Effector memory CD8-positive, alpha-beta T cell (primary cell): Measurements from ENCODE around the gene GPNMB.
A peak's percentile ranks its signal among the peaks of the same experiment; 100 is the strongest.

Source experiments
- ATAC-seq: fragments of 150-1000 bp; cut with Tn5 transposase; replicated peaks from 2 replicates; pipeline ENCODE4 v1.10.0; 2021; ENCODE audit warnings: mild to moderate bottlenecking, moderate library complexity
- DNase-seq, 3 experiments: peaks; one replicate each; pipeline ENCODE4 v3.0.0; 2021
- H3K27ac Mint-ChIP-seq, 2 donors: one replicate each; pipeline ENCODE4 v1.8.0; 2022; ENCODE audit warnings: mild to moderate bottlenecking in 2 of 2, mixed read lengths in 2 of 2, moderate library complexity in 2 of 2
- H3K27me3 Mint-ChIP-seq, 2 donors: one replicate each; pipeline ENCODE4 v1.8.0; 2022; ENCODE audit warnings: mixed read lengths in 2 of 2
- H3K36me3 Mint-ChIP-seq: one replicate; pipeline ENCODE4 v1.8.0; 2022; ENCODE audit warnings: mild to moderate bottlenecking, moderate library complexity, mixed read lengths; ENCODE audit not compliant: insufficient read depth
- H3K4me1 Mint-ChIP-seq, 2 donors: one replicate each; pipeline ENCODE4 v1.8.0; 2022; ENCODE audit warnings: low read depth in 2 of 2, mixed read lengths in 2 of 2
- H3K4me3 Mint-ChIP-seq, 2 donors: one replicate each; pipeline ENCODE4 v1.8.0; 2022; ENCODE audit warnings: mild to moderate bottlenecking in 2 of 2, mixed read lengths in 2 of 2, moderate library complexity in 2 of 2
- H3K9me3 Mint-ChIP-seq, 2 donors: one replicate each; pipeline ENCODE4 v1.8.0; 2022; ENCODE audit warnings: mixed read lengths in 2 of 2

GPNMB gene

GRCh38 chr7:23237000-23237399, 9.6 kb upstream of the GPNMB start:
- Mint-ChIP-seq H3K4me3 (no peak overlapping the region), H3K27me3 (peaks cover 0 to 3% of the 10 kb centered on the region in 2 donors), H3K4me1 (peaks cover 1 to 9% of the 10 kb centered on the region in 2 donors), H3K27ac (no peak overlapping the region), H3K36me3 (no peaks in the 10 kb centered on the region), H3K9me3 (no peaks in the 10 kb centered on the region)
- ATAC-seq (no peak), DNase-seq (no peak)

DNA sequence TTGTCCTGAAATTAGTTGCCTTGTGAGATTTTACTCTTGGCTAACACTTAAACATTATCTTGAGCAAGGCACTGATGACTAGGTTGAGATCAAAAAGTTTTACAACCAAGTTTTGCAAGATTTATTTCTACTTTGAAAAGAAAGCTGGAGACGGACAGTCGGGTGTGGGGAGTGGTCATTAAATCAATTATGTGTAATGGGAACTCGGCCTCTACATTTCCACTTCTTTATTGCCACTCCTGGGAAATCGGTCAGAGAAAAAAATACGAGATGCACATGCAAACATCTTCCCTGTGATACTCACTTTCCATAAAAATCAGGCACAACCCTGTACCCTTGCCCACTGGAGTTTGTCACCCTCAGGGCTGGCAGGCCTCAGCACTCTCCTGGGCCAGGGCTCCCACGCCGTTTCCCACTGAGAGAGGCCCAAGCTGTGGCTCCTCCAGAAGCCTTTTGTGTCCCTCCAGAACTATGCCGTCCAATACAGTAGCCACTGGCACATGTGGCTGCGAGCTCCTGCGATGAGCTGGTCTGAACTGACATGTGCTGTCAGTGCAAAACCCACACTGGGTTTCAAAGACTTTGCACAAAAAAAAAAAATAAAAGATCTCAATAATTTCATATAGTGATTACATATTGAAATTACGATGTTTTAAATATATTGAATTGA, 7.5 kb upstream of the GPNMB start:
- no peak overlapping the region for H3K4me3 Mint-ChIP-seq
- no peaks in the 10 kb centered on the region for H3K9me3 Mint-ChIP-seq
- ATAC-seq, result no peak
- no peaks in the 10 kb centered on the region for H3K36me3 Mint-ChIP-seq
- peaks cover 3 to 24% of the 10 kb centered on the region in 2 donors for H3K27me3 Mint-ChIP-seq
- H3K27ac Mint-ChIP-seq, result no peak overlapping the region
- peaks cover 1 to 8% of the 10 kb centered on the region in 2 donors for H3K4me1 Mint-ChIP-seq
- no peak for DNase-seq

DNA sequence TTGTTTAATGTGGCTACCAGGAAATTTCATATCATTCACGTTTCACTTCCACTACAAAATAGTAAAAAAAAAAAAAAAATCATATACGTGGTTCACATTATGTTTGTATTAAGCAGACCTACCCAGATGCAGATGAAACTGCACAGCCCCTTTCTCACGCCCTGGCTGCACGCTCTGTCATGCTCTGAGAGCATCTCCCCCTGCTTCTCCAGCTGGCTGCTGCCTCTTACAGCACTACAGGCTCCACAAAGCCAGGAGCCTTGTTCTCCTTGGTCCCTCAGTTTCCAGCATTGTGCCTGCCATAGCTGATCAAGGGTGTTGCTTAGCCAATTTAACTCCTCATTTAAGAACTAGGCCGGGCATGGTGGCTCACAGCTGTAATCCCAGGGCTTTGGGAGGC, 6.9 kb upstream of the GPNMB start:
- Mint-ChIP-seq H3K4me3 (no peak overlapping the region), H3K27ac (no peak overlapping the region), H3K36me3 (no peaks in the 10 kb centered on the region), H3K9me3 (no peaks in the 10 kb centered on the region), H3K4me1 (peaks cover 0 to 3% of the 10 kb centered on the region in 2 donors), H3K27me3 (peaks cover 9 to 29% of the 10 kb centered on the region in 2 donors)
- ATAC-seq (no peak), DNase-seq (no peak)

DNA sequence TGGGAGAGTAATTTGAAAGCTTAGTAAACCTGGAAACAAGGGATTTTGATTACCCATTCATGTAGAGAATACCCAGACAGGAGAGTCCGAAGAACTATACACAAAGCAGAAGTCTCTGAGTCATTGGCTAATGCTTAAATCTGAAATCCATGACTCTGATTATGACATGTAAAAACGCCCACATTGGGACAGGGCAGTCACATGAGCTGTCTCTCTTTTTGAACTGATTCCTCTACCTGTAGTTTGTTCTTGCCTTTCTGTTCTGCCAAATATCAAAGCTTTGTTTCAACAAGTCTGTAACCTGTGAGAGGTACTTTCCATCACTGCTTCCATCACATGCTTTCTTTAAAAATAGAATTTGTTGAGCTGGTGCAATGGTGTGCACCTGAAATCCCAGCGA, 4.3 kb upstream of the GPNMB start:
- ATAC-seq (no peak), DNase-seq (no peak)
- Mint-ChIP-seq H3K27me3 (peaks cover 31 to 50% of the 10 kb centered on the region in 2 donors), H3K4me3 (no peak overlapping the region), H3K4me1 (no peaks in the 10 kb centered on the region), H3K36me3 (no peaks in the 10 kb centered on the region), H3K27ac (no peak overlapping the region), H3K9me3 (no peaks in the 10 kb centered on the region)

DNA sequence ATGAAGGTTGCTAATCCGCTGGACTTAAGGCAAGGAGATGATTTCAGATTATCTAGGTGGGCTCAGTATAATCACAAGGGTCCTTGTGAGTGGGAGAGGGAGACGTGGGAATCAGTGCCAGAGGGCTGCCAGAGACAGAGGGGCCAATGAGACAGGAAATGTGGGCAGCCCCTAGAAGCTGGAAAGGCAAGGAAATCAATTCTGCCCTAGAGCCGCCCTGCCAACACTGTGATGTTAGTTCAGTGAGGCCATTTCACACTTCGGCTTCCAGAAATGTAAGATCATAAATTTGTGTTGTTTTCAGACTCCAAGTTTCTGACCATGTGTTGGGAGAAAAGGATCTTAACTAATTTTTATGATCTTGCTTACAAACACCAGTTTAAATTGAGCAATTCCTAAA, 3.6 kb upstream of the GPNMB start:
- Mint-ChIP-seq H3K27me3 (peaks cover 35 to 57% of the 10 kb centered on the region in 2 donors), H3K4me1 (no peaks in the 10 kb centered on the region), H3K36me3 (no peaks in the 10 kb centered on the region), H3K4me3 (no peak overlapping the region), H3K9me3 (no peaks in the 10 kb centered on the region), H3K27ac (no peak overlapping the region)
- DNase-seq (no peak), ATAC-seq (no peak)

DNA sequence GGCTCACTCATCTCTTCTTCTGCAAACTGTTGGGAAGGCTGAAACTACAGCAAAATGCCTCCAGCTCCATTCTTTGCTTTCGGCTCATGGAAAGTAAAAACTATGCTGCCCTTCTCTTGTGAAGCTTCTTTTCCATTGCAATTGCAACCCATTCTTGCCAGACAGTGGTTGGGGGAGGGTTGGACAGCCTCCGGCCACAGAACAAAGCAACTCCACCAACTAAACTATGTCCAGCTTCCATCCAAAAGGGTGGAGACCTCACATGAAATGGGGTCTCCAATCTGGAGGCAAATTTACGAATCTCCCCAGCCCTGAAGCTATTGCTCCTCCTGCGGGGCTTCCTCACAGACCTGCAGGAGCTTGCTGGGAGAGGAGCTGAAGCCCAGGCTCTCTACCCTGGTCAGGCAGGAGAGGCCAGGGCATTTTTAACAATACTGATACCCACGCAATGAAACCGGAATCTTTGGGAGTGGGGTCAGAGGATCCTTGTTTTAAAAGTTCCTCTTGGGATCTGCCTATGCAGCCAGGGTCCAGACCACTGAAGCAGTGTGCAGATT, 549 bp downstream of the GPNMB start:
- Mint-ChIP-seq H3K9me3 (no peaks in the 10 kb centered on the region), H3K27me3 (peaks cover 72 to 94% of the 10 kb centered on the region in 2 donors), H3K4me1 (no peaks in the 10 kb centered on the region), H3K4me3 (no peak overlapping the region), H3K27ac (no peak overlapping the region), H3K36me3 (no peaks in the 10 kb centered on the region)
- DNase-seq, result no peak
- no peak for ATAC-seq

DNA sequence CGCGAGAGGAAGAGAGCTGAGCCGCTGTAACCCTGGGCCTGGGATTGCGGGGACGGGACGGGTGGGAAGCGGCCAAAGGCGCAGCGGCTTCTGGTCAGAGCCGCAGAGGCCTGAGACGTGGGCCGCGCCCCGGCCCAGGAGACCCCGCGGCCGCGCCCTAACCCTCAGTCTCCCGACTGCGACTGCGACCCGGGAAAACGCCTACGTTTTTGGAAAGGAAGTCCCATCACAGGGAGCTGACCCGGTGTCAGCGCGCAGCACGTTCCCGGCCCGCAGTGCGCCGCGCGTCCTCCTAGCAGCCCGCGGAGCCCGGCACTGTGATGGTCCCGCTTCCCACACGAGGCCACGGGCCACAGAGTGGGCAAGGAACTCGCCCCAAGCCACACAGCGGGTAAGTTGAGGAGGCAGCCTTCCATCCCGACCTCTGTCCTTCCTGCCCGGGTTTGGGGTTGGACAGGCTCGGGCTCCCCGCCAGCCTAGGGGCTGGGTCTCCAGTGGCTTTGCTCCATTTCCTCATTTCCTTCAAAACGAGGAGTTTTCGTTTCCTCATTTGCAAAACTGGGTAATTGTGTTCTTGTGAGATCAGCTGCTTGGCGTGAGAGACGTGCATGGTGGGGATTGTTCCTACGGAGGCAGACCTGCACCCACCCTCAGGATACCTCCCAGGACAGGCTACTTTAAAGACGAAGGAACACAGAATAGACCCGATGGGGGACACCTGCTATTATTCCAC, 1.2 kb downstream of the GPNMB start:
- H3K36me3 Mint-ChIP-seq, result no peaks in the 10 kb centered on the region
- H3K4me3 Mint-ChIP-seq, result peak overlapping the region in 1 of 2 donors; percentile 12
- peaks cover 77 to 94% of the 10 kb centered on the region in 2 donors for H3K27me3 Mint-ChIP-seq
- no peaks in the 10 kb centered on the region for H3K9me3 Mint-ChIP-seq
- H3K27ac Mint-ChIP-seq, result no peak overlapping the region
- no peaks in the 10 kb centered on the region for H3K4me1 Mint-ChIP-seq
- DNase-seq (no peak), ATAC-seq (peak; percentile 10)

- no peak overlapping the region for H3K4me3 Mint-ChIP-seq
- DNase-seq (no peak), ATAC-seq (no peak)
- peaks cover 83 to 87% of the 10 kb centered on the region in 2 donors for H3K27me3 Mint-ChIP-seq
- H3K27ac Mint-ChIP-seq, result no peak overlapping the region
- H3K36me3 Mint-ChIP-seq, result no peaks in the 10 kb centered on the region
- H3K9me3 Mint-ChIP-seq, result no peaks in the 10 kb centered on the region
- no peaks in the 10 kb centered on the region for H3K4me1 Mint-ChIP-seq
These were observed 2.9 kb downstream of the GPNMB start for GRCh38 chr7:23249486-23249885.

DNA sequence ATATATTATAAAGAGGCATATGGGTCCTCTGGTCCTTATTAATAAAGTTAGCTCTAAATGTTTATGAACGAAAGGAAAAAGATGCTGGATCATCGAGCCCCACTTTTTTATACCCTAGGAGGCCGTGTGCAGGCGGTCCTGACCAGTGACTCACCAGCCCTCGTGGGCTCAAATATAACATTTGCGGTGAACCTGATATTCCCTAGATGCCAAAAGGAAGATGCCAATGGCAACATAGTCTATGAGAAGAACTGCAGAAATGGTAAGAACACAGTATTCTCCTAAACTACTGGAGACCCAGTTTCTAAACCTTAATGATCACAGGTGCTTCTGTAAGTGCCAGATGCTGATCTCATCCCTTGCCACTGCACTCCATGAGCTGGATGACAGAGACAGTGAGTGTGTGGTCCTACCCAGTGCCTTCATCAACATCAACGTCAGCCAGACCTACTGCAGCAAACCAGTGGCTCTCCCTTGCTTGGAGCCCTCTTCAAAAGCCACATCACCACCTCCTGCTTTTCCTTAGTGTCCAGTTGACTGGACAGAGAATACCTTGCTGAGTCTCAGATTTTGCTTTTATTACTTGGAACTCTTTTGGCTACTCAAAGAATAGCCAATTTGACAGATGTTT, 7.6 kb downstream of the GPNMB start:
- H3K27me3 Mint-ChIP-seq, result peaks cover 83 to 87% of the 10 kb centered on the region in 2 donors
- H3K4me1 Mint-ChIP-seq, result no peaks in the 10 kb centered on the region
- no peak overlapping the region for H3K27ac Mint-ChIP-seq
- no peaks in the 10 kb centered on the region for H3K9me3 Mint-ChIP-seq
- no peak for ATAC-seq
- DNase-seq, result no peak
- H3K36me3 Mint-ChIP-seq, result no peaks in the 10 kb centered on the region
- no peak overlapping the region for H3K4me3 Mint-ChIP-seq

GRCh38 chr7:23256731-23257130, 10.2 kb downstream of the GPNMB start:
- Mint-ChIP-seq H3K27me3 (peaks cover 62 to 78% of the 10 kb centered on the region in 2 donors), H3K36me3 (no peaks in the 10 kb centered on the region), H3K27ac (no peak overlapping the region), H3K9me3 (no peaks in the 10 kb centered on the region), H3K4me3 (no peak overlapping the region), H3K4me1 (no peaks in the 10 kb centered on the region)
- DNase-seq, result no peak
- no peak for ATAC-seq

GRCh38 chr7:23260371-23260770, 13.8 kb downstream of the GPNMB start:
- Mint-ChIP-seq H3K27me3 (peaks cover 33 to 49% of the 10 kb centered on the region in 2 donors), H3K4me3 (no peak overlapping the region), H3K4me1 (no peaks in the 10 kb centered on the region), H3K27ac (no peak overlapping the region), H3K36me3 (no peaks in the 10 kb centered on the region), H3K9me3 (no peaks in the 10 kb centered on the region)
- ATAC-seq (no peak), DNase-seq (no peak)

DNA sequence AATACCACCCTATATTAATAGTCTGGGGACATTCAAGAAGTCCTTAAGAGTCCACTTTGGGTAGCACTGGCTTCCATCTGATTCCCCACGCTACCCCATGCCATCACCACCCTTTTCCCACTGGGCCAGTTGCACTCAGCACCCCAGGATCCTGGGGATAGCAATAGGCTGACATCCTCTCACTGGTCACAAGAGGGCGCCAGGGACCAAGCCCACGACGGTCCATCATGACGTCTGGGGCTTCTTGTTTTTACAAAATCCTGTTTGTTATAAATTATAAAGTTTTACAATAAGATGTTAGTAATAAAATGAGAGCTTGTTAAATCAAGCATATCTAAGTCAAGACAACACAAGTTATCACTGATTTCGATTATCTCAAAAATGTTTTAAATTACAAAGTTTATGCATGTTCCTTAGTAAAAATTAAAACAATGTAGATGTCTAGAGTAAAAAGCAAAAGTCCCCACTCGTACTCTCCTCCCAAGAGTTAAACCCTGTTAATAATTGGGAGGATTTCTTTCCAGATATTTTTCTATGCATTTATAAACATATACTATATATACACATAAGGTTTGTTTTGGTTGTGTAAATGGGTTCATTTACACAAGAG, 15.4 kb downstream of the GPNMB start:
- peak; percentile 35 to 39 (median 36) for DNase-seq
- H3K9me3 Mint-ChIP-seq, result no peaks in the 10 kb centered on the region
- peak; percentile 87 for ATAC-seq
- peaks cover 30 to 43% of the 10 kb centered on the region in 2 donors for H3K27me3 Mint-ChIP-seq
- H3K36me3 Mint-ChIP-seq, result no peaks in the 10 kb centered on the region
- H3K4me3 Mint-ChIP-seq, result no peak overlapping the region
- no peak overlapping the region for H3K27ac Mint-ChIP-seq
- H3K4me1 Mint-ChIP-seq, result no peaks in the 10 kb centered on the region

DNA sequence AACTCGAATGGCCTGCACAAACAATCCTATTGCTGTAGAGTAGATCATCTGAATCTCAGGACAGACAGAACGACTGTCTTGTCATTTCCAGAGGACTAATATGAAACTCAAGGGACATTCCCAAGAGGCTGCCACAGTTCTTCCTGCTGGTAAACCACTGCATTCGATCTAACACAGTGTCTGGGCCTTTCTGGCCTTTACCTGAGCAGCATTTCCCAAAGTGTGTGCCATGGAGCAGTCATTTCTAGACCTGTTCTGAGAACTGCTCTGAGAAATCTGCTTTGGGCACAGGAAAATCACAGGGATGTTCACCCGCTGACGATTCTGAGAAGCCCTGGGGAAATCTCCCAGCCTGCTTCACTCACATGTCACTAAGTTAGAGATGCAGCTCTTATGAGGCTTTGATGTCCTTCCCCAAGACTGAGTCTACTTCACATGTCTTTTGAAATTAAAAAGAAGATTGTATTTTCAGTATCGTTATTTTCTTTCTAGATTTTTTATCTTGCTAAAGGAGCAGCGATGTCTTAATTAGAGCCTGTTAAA, 18.4 kb downstream of the GPNMB start:
- Mint-ChIP-seq H3K4me3 (no peak overlapping the region), H3K36me3 (no peaks in the 10 kb centered on the region), H3K27ac (no peak overlapping the region), H3K9me3 (no peaks in the 10 kb centered on the region), H3K27me3 (peaks cover 31 to 42% of the 10 kb centered on the region in 2 donors), H3K4me1 (no peaks in the 10 kb centered on the region)
- ATAC-seq (no peak), DNase-seq (no peak)
